ENCODE results near the gene TMEM14C. TPM values are rescaled to one million over a fixed set of nuclear protein-coding genes. Genes with fewer than 3 reads are reported as not detected.

The TMEM14C gene
- total RNA-seq, 1 experiment from 2014 or later = 84.7 TPM

- H3K9me2 ChIP-seq (ENCODE audit: insufficient read depth) = no peaks in the 10 kb centered on the region
These were observed 40.1 kb downstream of the TMEM14C start for GRCh38 chr6:10763006-10763405.

GRCh38 chr6:10769419-10769818 lies 46.5 kb downstream of the TMEM14C start:
- RAD21 ChIA-PET (ENCODE audit: low non-redundant PET in 1 of 2, low total read pairs in 2 of 2, uncharacterized antibody in 2 of 2, unreplicated experiment in 2 of 2) = no interaction called here
- Histone ChIP-seq H2AFZ (ENCODE audit: low read depth, low read length, poor library complexity, severe bottlenecking) (no peak overlapping the region), H3K27me3 (ENCODE audit: insufficient read depth, low read length) (no peaks in the 10 kb centered on the region), H3K36me3 (ENCODE audit: control insufficient read depth in 1 of 2, insufficient read depth in 2 of 2, low read length in 2 of 2) (no peaks in the 10 kb centered on the region), H3K4me2 (ENCODE audit: low read length) (no peak overlapping the region), H3K27ac (ENCODE audit: low read depth, low read length) (no peak overlapping the region), H4K20me1 (ENCODE audit: insufficient read depth) (no peaks in the 10 kb centered on the region), H3K9me3 (ENCODE audit: control insufficient read depth in 1 of 2, insufficient read depth in 1 of 2, low read depth in 1 of 2, low read length in 2 of 2) (no peaks in the 10 kb centered on the region), H3K79me2 (ENCODE audit: insufficient read depth, low read length) (no peaks in the 10 kb centered on the region), H3K4me3 (replicated peaks in 1 of 2; ENCODE audit: low read depth in 1 of 2, low read length in 2 of 2) (no peak overlapping the region), H3K4me1 (ENCODE audit: control insufficient read depth in 1 of 2, insufficient read depth in 2 of 2, low read length in 2 of 2) (no peaks in the 10 kb centered on the region), H3K9me2 (ENCODE audit: insufficient read depth) (no peaks in the 10 kb centered on the region), H3K9ac (ENCODE audit: low read length) (no peak overlapping the region)
- ATAC-seq (no peak), DNase-seq (ENCODE audit: low read depth, low spot score) (no peak)
- POLR2A ChIA-PET = no interaction called here
- intact Hi-C loops (cut with micrococcal nuclease) = no loop called here
- TF ChIP-seq CTCF (IDR thresholded peaks at IDR 0.05 in 2 of 3, conservative IDR thresholded peaks at IDR 0.05 in 1 of 3; ENCODE audit: borderline replicate concordance in 1 of 3, insufficient read depth in 1 of 3, low read depth in 2 of 3, low read length in 2 of 3) = no peak
- TF ChIP-seq POLR2AphosphoS5 (IDR thresholded peaks at IDR 0.05; ENCODE audit: low read depth, low read length) = no peak
- no peak for TF ChIP-seq JUND (IDR thresholded peaks at IDR 0.05)
- TF ChIP-seq SRF (IDR thresholded peaks at IDR 0.05; ENCODE audit: low read depth) = no peak
- no TSS peak for BruUV-seq (replicated peaks)
- CTCF ChIA-PET = no interaction called here

More at GRCh38 chr6:10763006-10763405, 40.1 kb downstream of the TMEM14C start:
- Histone ChIP-seq H3K27me3 (ENCODE audit: insufficient read depth, low read length) (no peaks in the 10 kb centered on the region), H3K4me1 (ENCODE audit: control insufficient read depth in 1 of 2, insufficient read depth in 2 of 2, low read length in 2 of 2) (peaks cover 25 to 45% of the 10 kb centered on the region in 2 experiments), H3K4me2 (ENCODE audit: low read length) (no peak overlapping the region), H3K4me3 (replicated peaks in 1 of 2; ENCODE audit: low read depth in 1 of 2, low read length in 2 of 2) (no peak overlapping the region), H3K79me2 (ENCODE audit: insufficient read depth, low read length) (peaks cover 10% of the 10 kb centered on the region), H2AFZ (ENCODE audit: low read depth, low read length, poor library complexity, severe bottlenecking) (no peak overlapping the region), H3K9ac (ENCODE audit: low read length) (no peak overlapping the region), H4K20me1 (ENCODE audit: insufficient read depth) (peaks cover 9% of the 10 kb centered on the region; the same call in 1 of the 2 replicates), H3K9me3 (ENCODE audit: control insufficient read depth in 1 of 2, insufficient read depth in 1 of 2, low read depth in 1 of 2, low read length in 2 of 2) (no peaks in the 10 kb centered on the region), H3K36me3 (ENCODE audit: control insufficient read depth in 1 of 2, insufficient read depth in 2 of 2, low read length in 2 of 2) (0 out of 4 replicates have a peak, but pooled peaks cover 0 to under 1% of the 10 kb centered on the region in 2 experiments), H3K27ac (ENCODE audit: low read depth, low read length) (no peak overlapping the region)
- ChIA-PET POLR2A (no interaction called here), CTCF (no interaction called here), RAD21 (ENCODE audit: low non-redundant PET in 1 of 2, low total read pairs in 2 of 2, uncharacterized antibody in 2 of 2, unreplicated experiment in 2 of 2) (no interaction called here)
- DNase-seq (ENCODE audit: low read depth, low spot score) = no peak
- no peak for TF ChIP-seq EZH2phosphoT487 (IDR thresholded peaks at IDR 0.05; ENCODE audit: borderline replicate concordance)
- no peak for TF ChIP-seq FOSL1 (IDR thresholded peaks at IDR 0.05; ENCODE audit: low read depth)
- no peak for TF ChIP-seq YY1 (IDR thresholded peaks at IDR 0.05; ENCODE audit: extremely low read depth, insufficient replicate concordance, low read depth, low read length)
- no peak for TF ChIP-seq EZH2 (IDR thresholded peaks at IDR 0.05)
- TF ChIP-seq CBX3 (IDR thresholded peaks at IDR 0.05; ENCODE audit: low read depth) = no peak
- TF ChIP-seq SP1 (IDR thresholded peaks at IDR 0.05; ENCODE audit: low read depth) = no peak
- no peak for TF ChIP-seq ZNF274 (IDR thresholded peaks at IDR 0.05; ENCODE audit: low read depth, low read length)
- intact Hi-C loops (cut with micrococcal nuclease) = no loop called here
- no TSS peak for BruUV-seq (replicated peaks)
- no peak for ATAC-seq
